Neural cell (in vitro differentiated cells): ENCODE results near the gene DAP. TPM values are rescaled to one million over a fixed set of nuclear protein-coding genes. Genes with fewer than 3 reads are reported as not detected.

Experiments used
- H2AFZ ChIP-seq: fragments of 200-600, 300-800 bp; sonication (generic), shearing (Covaris generic); 2 replicates; pipeline ENCODE4 v1.6.0; 2014; ENCODE audit warnings: low read depth, mild to moderate bottlenecking, antibody characterized with exemption, low read length, moderate library complexity
- H3F3A ChIP-seq: fragments of 200-600 bp; shearing (Covaris generic); 2 replicates; pipeline ENCODE4 v1.6.1; 2016; ENCODE audit warnings: mild to moderate bottlenecking, moderate library complexity, mixed read lengths, antibody characterized with exemption, low read length; ENCODE audit not compliant: insufficient read depth, poor library complexity, severe bottlenecking
- H3K27ac ChIP-seq: fragments of 200-600, 300-800 bp; sonication (generic), shearing (Covaris generic); 2 replicates; pipeline ENCODE4 v1.5.1; 2014; ENCODE audit warnings: mild to moderate bottlenecking, low read length, moderate library complexity
- H3K27me3 ChIP-seq: fragments of 300-800, 200-600 bp; sonication (generic), shearing (Covaris generic); 2 replicates; pipeline ENCODE4 v1.6.0; 2014; ENCODE audit warnings: mild to moderate bottlenecking, low read depth, low read length, moderate library complexity; ENCODE audit not compliant: insufficient read depth
- H3K36me3 ChIP-seq: fragments of 300-800, 200-600 bp; sonication (generic), shearing (Covaris generic); 2 replicates; pipeline ENCODE4 v1.5.1; 2014; ENCODE audit warnings: mild to moderate bottlenecking, antibody characterized with exemption, low read length, moderate library complexity; ENCODE audit not compliant: insufficient read depth
- H3K4me2 ChIP-seq: fragments of 300-800, 200-600 bp; sonication (generic), shearing (Covaris generic); 2 replicates; pipeline ENCODE4 v1.6.0; 2014; ENCODE audit warnings: mild to moderate bottlenecking, low read length
- H3K4me3 ChIP-seq: fragments of 300-800, 200-600 bp; sonication (generic), shearing (Covaris generic); 2 replicates; pipeline ENCODE4 v1.5.1; 2014; ENCODE audit warnings: mild to moderate bottlenecking, low read length, moderate library complexity
- H3K79me2 ChIP-seq: fragments of 200-600 bp; shearing (Covaris generic); replicated peaks from 2 replicates; pipeline ENCODE4 v1.6.0; 2014; ENCODE audit warnings: mild to moderate bottlenecking, low read length, moderate library complexity; ENCODE audit not compliant: insufficient read depth
- H3K9ac ChIP-seq: fragments of 300-800, 200-600 bp; sonication (generic), shearing (Covaris generic); 2 replicates; pipeline ENCODE4 v1.6.1; 2016; ENCODE audit warnings: mild to moderate bottlenecking, low read length, mixed read lengths
- H3K9me2 ChIP-seq: fragments of 200-600 bp; shearing (Covaris generic); 2 replicates; pipeline ENCODE4 v1.6.1; 2016; ENCODE audit warnings: mild to moderate bottlenecking, low read length, mixed read lengths; ENCODE audit not compliant: insufficient read depth
- H3K9me3 ChIP-seq: fragments of 200-600, 300-800 bp; sonication (generic), shearing (Covaris generic); 2 replicates; pipeline ENCODE4 v1.6.1; 2016; ENCODE audit warnings: mild to moderate bottlenecking, mixed run types, low read length, moderate library complexity, mixed read lengths
- H4K20me1 ChIP-seq: fragments of 200-600 bp; shearing (Covaris generic); 2 replicates; pipeline ENCODE4 v1.6.1; 2016; ENCODE audit warnings: mild to moderate bottlenecking, mixed run types; ENCODE audit not compliant: insufficient read depth
- CTCF ChIP-seq: fragments of 450-650 bp; IDR thresholded peaks from 2 replicates; pipeline ENCODE4 v1.5.1; 2014; ENCODE audit warnings: antibody characterized with exemption, mild to moderate bottlenecking, moderate library complexity; ENCODE audit not compliant: poor library complexity, severe bottlenecking
- EP300 ChIP-seq: fragments of 450-650 bp; conservative IDR thresholded peaks from 2 replicates; pipeline ENCODE4 v1.6.1; 2014; ENCODE audit warnings: antibody characterized with exemption, mild to moderate bottlenecking, moderate library complexity; ENCODE audit not compliant: poor library complexity, severe bottlenecking
- EZH2 ChIP-seq: fragments of 200-600, 300-800 bp; shearing (Covaris generic), sonication (generic); IDR thresholded peaks from 2 replicates; pipeline ENCODE4 v1.6.1; 2014; ENCODE audit warnings: antibody characterized with exemption, low read length, borderline replicate concordance, mild to moderate bottlenecking; ENCODE audit not compliant: insufficient read depth, poor library complexity, severe bottlenecking
- MXI1 ChIP-seq: fragments of 450-650 bp; conservative IDR thresholded peaks from 2 replicates; pipeline ENCODE4 v1.6.1; 2014; ENCODE audit warnings: antibody characterized with exemption, mild to moderate bottlenecking; ENCODE audit not compliant: poor library complexity, severe bottlenecking
- POLR2AphosphoS5 ChIP-seq: IDR thresholded peaks from 2 replicates; pipeline ENCODE4 v1.6.1; 2012
- RAD21 ChIP-seq: fragments of 450-650 bp; conservative IDR thresholded peaks from 2 replicates; pipeline ENCODE4 v1.6.1; 2014; ENCODE audit warnings: antibody characterized with exemption, mild to moderate bottlenecking, moderate library complexity
- REST ChIP-seq: IDR thresholded peaks from 2 replicates; pipeline ENCODE4 v1.6.1; 2012; ENCODE audit warnings: borderline replicate concordance
- SMC3 ChIP-seq: fragments of 450-650 bp; conservative IDR thresholded peaks from 2 replicates; pipeline ENCODE4 v1.6.1; 2014; ENCODE audit warnings: antibody characterized with exemption, mild to moderate bottlenecking, moderate library complexity; ENCODE audit not compliant: poor library complexity
- TAF1 ChIP-seq: IDR thresholded peaks from 2 replicates; pipeline ENCODE4 v1.6.1; 2012; ENCODE audit warnings: low read depth
- polyA plus RNA-seq: library from polyadenylated mRNA; depleted of rRNA; stranded (reverse); fragments of >200 nt; gene quantifications from 2 replicates; pipeline ENCODE4 v1.2.3, GENCODE V29; 2014

The DAP gene
- polyA plus RNA-seq, 1 donor from 2014 or later: 9.3 TPM

GRCh38 chr5:10635867-10636350 is 125.1 kb downstream of the DAP start:
- H3K9me2 ChIP-seq: no peaks in the 10 kb centered on the region
- no peaks in the 10 kb centered on the region for H3K9me3 ChIP-seq
- TF ChIP-seq EP300: no peak
- TF ChIP-seq CTCF: no peak
- no peak for TF ChIP-seq RAD21
- no peak for TF ChIP-seq REST
- no peak for TF ChIP-seq TAF1
- no peak for TF ChIP-seq MXI1
- no peak for TF ChIP-seq SMC3
- no peak for TF ChIP-seq POLR2AphosphoS5
- no peak for TF ChIP-seq EZH2
- H3K36me3 ChIP-seq: peaks cover 3% of the 10 kb centered on the region
- H4K20me1 ChIP-seq: no peaks in the 10 kb centered on the region
- no peaks in the 10 kb centered on the region for H3F3A ChIP-seq
- H3K4me2 ChIP-seq: no peak overlapping the region
- no peak overlapping the region for H2AFZ ChIP-seq
- no peaks in the 10 kb centered on the region for H3K79me2 ChIP-seq
- no peaks in the 10 kb centered on the region for H3K27me3 ChIP-seq
- H3K9ac ChIP-seq: no peak overlapping the region
- no peak overlapping the region for H3K4me3 ChIP-seq
- H3K27ac ChIP-seq: no peak overlapping the region

GRCh38 chr5:10635257-10635866 is 125.7 kb downstream of the DAP start:
- H3K9ac ChIP-seq: no peak overlapping the region
- H3K36me3 ChIP-seq: peaks cover 3% of the 10 kb centered on the region
- H3K4me3 ChIP-seq: no peak overlapping the region
- no peaks in the 10 kb centered on the region for H3K79me2 ChIP-seq
- no peaks in the 10 kb centered on the region for H3F3A ChIP-seq
- no peaks in the 10 kb centered on the region for H4K20me1 ChIP-seq
- no peak overlapping the region for H2AFZ ChIP-seq
- H3K27ac ChIP-seq: no peak overlapping the region
- H3K9me2 ChIP-seq: no peaks in the 10 kb centered on the region
- H3K9me3 ChIP-seq: no peaks in the 10 kb centered on the region
- H3K4me2 ChIP-seq: no peak overlapping the region
- H3K27me3 ChIP-seq: no peaks in the 10 kb centered on the region
- TF ChIP-seq SMC3: no peak
- no peak for TF ChIP-seq EZH2
